GM21576 (cell line): ENCODE data around the gene MRI1.

Experiments used
- ATAC-seq: cut with Tn5 transposase; IDR thresholded peaks from one replicate; pipeline ENCODE4 v1.9.1; 2021; ENCODE audit warnings: mild to moderate bottlenecking, moderate library complexity; ENCODE audit not compliant: unreplicated experiment

The MRI1 gene

GRCh38 chr19:13821292-13821691 is 57.0 kb downstream of the MRI1 start:
- ATAC-seq, result no peak

GRCh38 chr19:13823256-13823655 is 58.9 kb downstream of the MRI1 start:
- no peak for ATAC-seq
